ENCODE measurements around the gene RAB7B.
A peak's percentile ranks its signal among the peaks of the same experiment; 100 is the strongest.

The RAB7B gene

GRCh38 chr1:206013026-206013795 lies 10.0 kb upstream of the RAB7B start:
- no peak for DNase-seq
- TF ChIP-seq POLR2A (IDR thresholded peaks at IDR 0.05; ENCODE audit: low read length), result no peak

GRCh38 chr1:206012086-206012859 lies 9.1 kb upstream of the RAB7B start:
- TF ChIP-seq POLR2A (IDR thresholded peaks at IDR 0.05; ENCODE audit: low read length), result no peak
- TF ChIP-seq GATA1 (IDR thresholded peaks at IDR 0.05; ENCODE audit: low read depth, low read length), result no peak
- DNase-seq, result peak; percentile 42 to 60

- DNase-seq, result no peak
- no peak for TF ChIP-seq POLR2A (IDR thresholded peaks at IDR 0.05; ENCODE audit: low read length)
- TF ChIP-seq GATA1 (IDR thresholded peaks at IDR 0.05; ENCODE audit: low read depth, low read length), result no peak
These were observed 7.9 kb upstream of the RAB7B start for GRCh38 chr1:206011057-206011456.

GRCh38 chr1:206010060-206010459 lies 6.9 kb upstream of the RAB7B start:
- no peak for TF ChIP-seq POLR2A (IDR thresholded peaks at IDR 0.05; ENCODE audit: low read length)
- no peak for TF ChIP-seq GATA1 (IDR thresholded peaks at IDR 0.05; ENCODE audit: low read depth, low read length)
- no peak for DNase-seq

GRCh38 chr1:206006946-206007345 lies 3.8 kb upstream of the RAB7B start:
- TF ChIP-seq GATA1 (IDR thresholded peaks at IDR 0.05; ENCODE audit: low read depth, low read length), result no peak
- no peak for TF ChIP-seq POLR2A (IDR thresholded peaks at IDR 0.05; ENCODE audit: low read length)
- no peak for DNase-seq

- TF ChIP-seq GATA1 (IDR thresholded peaks at IDR 0.05; ENCODE audit: low read depth, low read length) (no peak), POLR2A (IDR thresholded peaks at IDR 0.05; ENCODE audit: low read length) (no peak)
These were observed 2.6 kb upstream of the RAB7B start for GRCh38 chr1:206005778-206006180.

GRCh38 chr1:206005234-206005633 lies 2.0 kb upstream of the RAB7B start:
- no peak for DNase-seq
- TF ChIP-seq POLR2A (IDR thresholded peaks at IDR 0.05; ENCODE audit: low read length), result no peak
- TF ChIP-seq GATA1 (IDR thresholded peaks at IDR 0.05; ENCODE audit: low read depth, low read length), result no peak

More at GRCh38 chr1:206005778-206006180, 2.6 kb upstream of the RAB7B start:
- DNase-seq, result no peak

GRCh38 chr1:206004826-206005225 lies 1.6 kb upstream of the RAB7B start:
- peak in 1 of 2 experiments; percentile 27 for DNase-seq
- TF ChIP-seq POLR2A (IDR thresholded peaks at IDR 0.05; ENCODE audit: low read length), result no peak
- TF ChIP-seq GATA1 (IDR thresholded peaks at IDR 0.05; ENCODE audit: low read depth, low read length), result no peak

- TF ChIP-seq GATA1 (IDR thresholded peaks at IDR 0.05; ENCODE audit: low read depth, low read length), result no peak
- no peak for TF ChIP-seq POLR2A (IDR thresholded peaks at IDR 0.05; ENCODE audit: low read length)
- peak in 1 of 2 experiments; percentile 48 for DNase-seq
These were observed 932 bp upstream of the RAB7B start for GRCh38 chr1:206003854-206004800.

- DNase-seq, result no peak
- TF ChIP-seq POLR2A (IDR thresholded peaks at IDR 0.05; ENCODE audit: low read length) (no peak), GATA1 (IDR thresholded peaks at IDR 0.05; ENCODE audit: low read depth, low read length) (no peak)
These were observed 1.0 kb downstream of the RAB7B start for GRCh38 chr1:206002160-206002559.

GRCh38 chr1:206001476-206001888 lies 1.7 kb downstream of the RAB7B start:
- DNase-seq, result peak; percentile 22 to 67
- TF ChIP-seq POLR2A (IDR thresholded peaks at IDR 0.05; ENCODE audit: low read length) (no peak), GATA1 (IDR thresholded peaks at IDR 0.05; ENCODE audit: low read depth, low read length) (no peak)

- no peak for DNase-seq
- no peak for TF ChIP-seq GATA1 (IDR thresholded peaks at IDR 0.05; ENCODE audit: low read depth, low read length)
- TF ChIP-seq POLR2A (IDR thresholded peaks at IDR 0.05; ENCODE audit: low read length), result no peak
These were observed 2.4 kb downstream of the RAB7B start for GRCh38 chr1:206000641-206001339.
